ENCODE data around the gene CRACR2A.

- TF ChIP-seq CTCF (IDR thresholded peaks at IDR 0.05; ENCODE audit: low read depth, low read length) (no peak; the same call in 1 of the 2 replicates), EZH2phosphoT487 (IDR thresholded peaks at IDR 0.05; ENCODE audit: low read depth) (no peak)
These were observed 75.3 kb downstream of the CRACR2A start for GRCh38 chr12:3677609-3678008.
